ENCODE results near the gene RABL6.

The RABL6 gene

DNA sequence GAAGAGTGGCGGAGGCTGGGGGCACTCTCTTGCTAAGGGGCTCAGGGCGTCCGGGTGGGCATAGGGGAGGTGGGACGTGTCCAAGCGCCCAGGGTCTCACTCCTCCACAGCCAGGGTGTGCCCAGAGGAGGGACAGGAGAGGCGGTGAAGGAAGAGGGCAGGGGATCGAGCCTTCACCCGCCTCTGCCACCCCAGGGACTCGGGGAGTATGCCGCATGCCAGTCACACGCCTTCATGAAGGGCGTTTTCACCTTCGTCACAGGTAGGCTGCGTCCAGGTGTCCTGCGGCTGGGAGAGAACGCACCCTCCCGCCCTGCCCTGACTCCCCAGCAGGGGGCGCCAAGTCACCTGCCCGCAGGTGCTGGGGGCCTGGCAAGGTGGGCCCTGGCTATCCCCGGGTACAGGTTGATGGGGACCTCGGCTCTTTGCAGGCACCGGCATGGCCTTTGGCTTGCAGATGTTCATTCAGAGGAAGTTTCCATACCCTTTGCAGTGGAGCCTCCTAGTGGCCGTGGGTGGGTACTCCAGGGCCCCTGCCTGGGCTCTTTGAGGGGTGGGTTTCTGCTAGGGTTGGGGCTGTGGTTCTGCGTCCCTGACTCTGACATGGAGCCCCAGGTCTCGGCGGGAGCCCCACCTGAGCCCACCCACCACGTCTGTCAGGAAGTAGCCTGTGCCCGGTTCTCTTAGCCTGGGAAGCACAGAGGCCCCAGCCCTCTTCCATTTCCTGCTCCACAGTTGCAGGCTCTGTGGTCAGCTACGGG is 16.1 kb upstream of the RABL6 start:
- Histone ChIP-seq H3K36me3 (ENCODE audit: control insufficient read depth in 2 of 2, insufficient read depth in 1 of 2, low read length in 2 of 2) (peaks cover 0 to 21% of the 10 kb centered on the region in 2 experiments; a peak in 1 of 3 replicates), H3K4me3 (ENCODE audit: low read depth, low read length) (peak overlapping the region; percentile 47), H3K27ac (ENCODE audit: extremely low read depth, low read depth, low read length) (peak overlapping the region; percentile 74), H3K9me3 (ENCODE audit: control insufficient read depth, insufficient read depth, low read depth, low read length) (no peaks in the 10 kb centered on the region), H3K4me1 (ENCODE audit: control insufficient read depth, insufficient read depth, low read length) (peaks cover 10% of the 10 kb centered on the region)
- ChIA-PET POLR2A (interaction anchor here (0.9 to 2.6 kb wide), 5 partner anchors 9 to 449 kb away, joined by 3 to 24 read pairs (median 6); partner anchors contain the start of gene TUBB4B), CTCF (interaction anchor here (0.6 to 3.0 kb wide), 20 partner anchors 10 to 582 kb away, joined by 3 to 18 read pairs (median 5); partner anchors contain the start of genes AJM1, LCN8 and RABL6)
- no peak for TF ChIP-seq HOXA7 (CRISPR knock-in tag; IDR thresholded peaks at IDR 0.05; ENCODE audit: borderline replicate concordance)
- TF ChIP-seq RBAK (tag by site-specific recombination; IDR thresholded peaks at IDR 0.05): no peak
- TF ChIP-seq ZNF10 (tag by site-specific recombination; IDR thresholded peaks at IDR 0.05): no peak
- peak; percentile 31 for TF ChIP-seq ZNF654 (tag by site-specific recombination; IDR thresholded peaks at IDR 0.05; ENCODE audit: low read depth)
- TF ChIP-seq REPIN1 (tag by site-specific recombination; IDR thresholded peaks at IDR 0.05; ENCODE audit: low read depth): no peak
- TF ChIP-seq, protein P1, sequence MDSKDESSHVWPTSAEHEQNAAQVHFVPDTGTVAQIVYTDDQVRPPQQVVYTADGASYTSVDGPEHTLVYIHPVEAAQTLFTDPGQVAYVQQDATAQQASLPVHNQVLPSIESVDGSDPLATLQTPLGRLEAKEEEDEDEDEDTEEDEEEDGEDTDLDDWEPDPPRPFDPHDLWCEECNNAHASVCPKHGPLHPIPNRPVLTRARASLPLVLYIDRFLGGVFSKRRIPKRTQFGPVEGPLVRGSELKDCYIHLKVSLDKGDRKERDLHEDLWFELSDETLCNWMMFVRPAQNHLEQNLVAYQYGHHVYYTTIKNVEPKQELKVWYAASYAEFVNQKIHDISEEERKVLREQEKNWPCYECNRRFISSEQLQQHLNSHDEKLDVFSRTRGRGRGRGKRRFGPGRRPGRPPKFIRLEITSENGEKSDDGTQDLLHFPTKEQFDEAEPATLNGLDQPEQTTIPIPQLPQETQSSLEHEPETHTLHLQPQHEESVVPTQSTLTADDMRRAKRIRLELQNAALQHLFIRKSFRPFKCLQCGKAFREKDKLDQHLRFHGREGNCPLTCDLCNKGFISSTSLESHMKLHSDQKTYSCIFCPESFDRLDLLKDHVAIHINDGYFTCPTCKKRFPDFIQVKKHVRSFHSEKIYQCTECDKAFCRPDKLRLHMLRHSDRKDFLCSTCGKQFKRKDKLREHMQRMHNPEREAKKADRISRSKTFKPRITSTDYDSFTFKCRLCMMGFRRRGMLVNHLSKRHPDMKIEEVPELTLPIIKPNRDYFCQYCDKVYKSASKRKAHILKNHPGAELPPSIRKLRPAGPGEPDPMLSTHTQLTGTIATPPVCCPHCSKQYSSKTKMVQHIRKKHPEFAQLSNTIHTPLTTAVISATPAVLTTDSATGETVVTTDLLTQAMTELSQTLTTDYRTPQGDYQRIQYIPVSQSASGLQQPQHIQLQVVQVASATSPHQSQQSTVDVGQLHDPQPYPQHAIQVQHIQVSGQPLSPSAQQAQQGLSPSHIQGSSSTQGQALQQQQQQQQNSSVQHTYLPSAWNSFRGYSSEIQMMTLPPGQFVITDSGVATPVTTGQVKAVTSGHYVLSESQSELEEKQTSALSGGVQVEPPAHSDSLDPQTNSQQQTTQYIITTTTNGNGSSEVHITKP (tag by site-specific recombination; IDR thresholded peaks at IDR 0.05): peak; percentile 50; the same call in 1 of the 2 replicates
- TF ChIP-seq GLI4 (tag by site-specific recombination; IDR thresholded peaks at IDR 0.05): no peak
- TF ChIP-seq OSR2 (tag by site-specific recombination; IDR thresholded peaks at IDR 0.05): no peak
- no peak; the same call in 1 of the 2 replicates for TF ChIP-seq KLF9 (tag by site-specific recombination; IDR thresholded peaks at IDR 0.05; ENCODE audit: low read depth)
- TF ChIP-seq ZNF514 (tag by site-specific recombination; IDR thresholded peaks at IDR 0.05): no peak
- TF ChIP-seq YY2 (tag by site-specific recombination; IDR thresholded peaks at IDR 0.05): peak; percentile 61; the same call in 1 of the 2 replicates
- TF ChIP-seq ZNF600 (tag by site-specific recombination; IDR thresholded peaks at IDR 0.05): peak; percentile 78
- no peak for TF ChIP-seq ZNF24 (tag by site-specific recombination; IDR thresholded peaks at IDR 0.05)
- TF ChIP-seq, protein P2, sequence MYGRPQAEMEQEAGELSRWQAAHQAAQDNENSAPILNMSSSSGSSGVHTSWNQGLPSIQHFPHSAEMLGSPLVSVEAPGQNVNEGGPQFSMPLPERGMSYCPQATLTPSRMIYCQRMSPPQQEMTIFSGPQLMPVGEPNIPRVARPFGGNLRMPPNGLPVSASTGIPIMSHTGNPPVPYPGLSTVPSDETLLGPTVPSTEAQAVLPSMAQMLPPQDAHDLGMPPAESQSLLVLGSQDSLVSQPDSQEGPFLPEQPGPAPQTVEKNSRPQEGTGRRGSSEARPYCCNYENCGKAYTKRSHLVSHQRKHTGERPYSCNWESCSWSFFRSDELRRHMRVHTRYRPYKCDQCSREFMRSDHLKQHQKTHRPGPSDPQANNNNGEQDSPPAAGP (tag by site-specific recombination; IDR thresholded peaks at IDR 0.05): peak; percentile 69; the same call in 1 of the 2 replicates
- TF ChIP-seq TRIM28 (IDR thresholded peaks at IDR 0.05; ENCODE audit: borderline replicate concordance, low read length): no peak
- TF ChIP-seq ZNF596 (tag by site-specific recombination; IDR thresholded peaks at IDR 0.05): no peak
- TF ChIP-seq, protein P3, sequence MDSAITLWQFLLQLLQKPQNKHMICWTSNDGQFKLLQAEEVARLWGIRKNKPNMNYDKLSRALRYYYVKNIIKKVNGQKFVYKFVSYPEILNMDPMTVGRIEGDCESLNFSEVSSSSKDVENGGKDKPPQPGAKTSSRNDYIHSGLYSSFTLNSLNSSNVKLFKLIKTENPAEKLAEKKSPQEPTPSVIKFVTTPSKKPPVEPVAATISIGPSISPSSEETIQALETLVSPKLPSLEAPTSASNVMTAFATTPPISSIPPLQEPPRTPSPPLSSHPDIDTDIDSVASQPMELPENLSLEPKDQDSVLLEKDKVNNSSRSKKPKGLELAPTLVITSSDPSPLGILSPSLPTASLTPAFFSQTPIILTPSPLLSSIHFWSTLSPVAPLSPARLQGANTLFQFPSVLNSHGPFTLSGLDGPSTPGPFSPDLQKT (IDR thresholded peaks at IDR 0.05; ENCODE audit: borderline replicate concordance, low read depth, low read length): no peak
- no peak for TF ChIP-seq ZNF701 (tag by site-specific recombination; IDR thresholded peaks at IDR 0.05)
- TF ChIP-seq, protein P4, sequence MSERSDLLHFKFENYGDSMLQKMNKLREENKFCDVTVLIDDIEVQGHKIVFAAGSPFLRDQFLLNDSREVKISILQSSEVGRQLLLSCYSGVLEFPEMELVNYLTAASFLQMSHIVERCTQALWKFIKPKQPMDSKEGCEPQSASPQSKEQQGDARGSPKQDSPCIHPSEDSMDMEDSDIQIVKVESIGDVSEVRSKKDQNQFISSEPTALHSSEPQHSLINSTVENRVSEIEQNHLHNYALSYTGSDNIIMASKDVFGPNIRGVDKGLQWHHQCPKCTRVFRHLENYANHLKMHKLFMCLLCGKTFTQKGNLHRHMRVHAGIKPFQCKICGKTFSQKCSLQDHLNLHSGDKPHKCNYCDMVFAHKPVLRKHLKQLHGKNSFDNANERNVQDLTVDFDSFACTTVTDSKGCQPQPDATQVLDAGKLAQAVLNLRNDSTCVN (tag by site-specific recombination; optimal IDR thresholded peaks at IDR 0.05): no peak
- TF ChIP-seq, protein P5, sequence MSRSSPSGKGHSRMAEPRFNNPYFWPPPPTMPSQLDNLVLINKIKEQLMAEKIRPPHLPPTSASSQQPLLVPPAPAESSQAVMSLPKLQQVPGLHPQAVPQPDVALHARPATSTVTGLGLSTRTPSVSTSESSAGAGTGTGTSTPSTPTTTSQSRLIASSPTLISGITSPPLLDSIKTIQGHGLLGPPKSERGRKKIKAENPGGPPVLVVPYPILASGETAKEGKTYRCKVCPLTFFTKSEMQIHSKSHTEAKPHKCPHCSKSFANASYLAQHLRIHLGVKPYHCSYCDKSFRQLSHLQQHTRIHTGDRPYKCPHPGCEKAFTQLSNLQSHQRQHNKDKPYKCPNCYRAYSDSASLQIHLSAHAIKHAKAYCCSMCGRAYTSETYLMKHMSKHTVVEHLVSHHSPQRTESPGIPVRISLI (tag by site-specific recombination; IDR thresholded peaks at IDR 0.05): no peak
- peak; percentile 38; the same call in 1 of the 2 replicates for TF ChIP-seq ZNF391 (tag by site-specific recombination; IDR thresholded peaks at IDR 0.05; ENCODE audit: borderline replicate concordance, low read depth)
- TF ChIP-seq ZNF133 (tag by site-specific recombination; IDR thresholded peaks at IDR 0.05): no peak
- TF ChIP-seq ZNF510 (tag by site-specific recombination; IDR thresholded peaks at IDR 0.05; ENCODE audit: insufficient replicate concordance): no peak
- no peak; the same call in none of the 2 replicates for TF ChIP-seq ZBTB17 (tag by site-specific recombination; IDR thresholded peaks at IDR 0.05)
- peak; percentile 45 for TF ChIP-seq SCRT2 (tag by site-specific recombination; IDR thresholded peaks at IDR 0.05)
- no peak for TF ChIP-seq ZNF114 (tag by site-specific recombination; IDR thresholded peaks at IDR 0.05)
- peak; percentile 31; the same call in 1 of the 2 replicates for TF ChIP-seq ZNF660 (tag by site-specific recombination; IDR thresholded peaks at IDR 0.05)
